GM12878 (cell line): Measurements from ENCODE around the gene CD7. TPM values are rescaled to one million over a fixed set of nuclear protein-coding genes. Genes with fewer than 3 reads are reported as not detected.
A peak's percentile ranks its signal among the peaks of the same experiment; 100 is the strongest.

Source experiments
- ATF7 ChIP-seq: fragments of 450-650 bp; IDR thresholded peaks from 2 replicates; pipeline ENCODE4 v1.6.1; 2016; ENCODE audit warnings: low read depth, mild to moderate bottlenecking
- CBFB ChIP-seq: IDR thresholded peaks from 2 replicates; pipeline ENCODE4 v1.6.1; 2016; ENCODE audit warnings: antibody characterized with exemption, low read depth
- CEBPB ChIP-seq, 2 experiments: fragments of 150-350 bp in 1 of 2; IDR thresholded peaks; 2 replicates each; pipeline ENCODE4 v1.6.1; 2012 to 2014; ENCODE audit warnings: low read depth in 2 of 2, low read length in 2 of 2, borderline replicate concordance in 1 of 2, inconsistent platforms in 1 of 2
- CREM ChIP-seq: IDR thresholded peaks from 2 replicates; pipeline ENCODE4 v1.6.1; 2014; ENCODE audit warnings: antibody characterized with exemption, low read depth
- FOXM1 ChIP-seq: IDR thresholded peaks from 2 replicates; pipeline ENCODE4 v1.6.1; 2012; ENCODE audit warnings: low read depth, mild to moderate bottlenecking, inconsistent platforms, low read length, moderate library complexity
- IRF4 ChIP-seq: IDR thresholded peaks from 2 replicates; pipeline ENCODE4 v1.6.1; 2011; ENCODE audit warnings: low read depth, low read length
- JUNB ChIP-seq: IDR thresholded peaks from 2 replicates; pipeline ENCODE4 v1.6.1; 2016; ENCODE audit warnings: antibody characterized with exemption, mild to moderate bottlenecking
- KDM1A ChIP-seq: fragments of 200-600 bp; sonication (generic); IDR thresholded peaks from 2 replicates; pipeline ENCODE4 v1.6.1; 2016; ENCODE audit warnings: borderline replicate concordance
- MTA3 ChIP-seq: IDR thresholded peaks from 2 replicates; pipeline ENCODE4 v1.6.1; 2012; ENCODE audit warnings: low read length, inconsistent platforms, borderline replicate concordance
- MXI1 ChIP-seq: fragments of 150-350 bp; IDR thresholded peaks from 2 replicates; pipeline ENCODE4 v1.6.1; 2011; ENCODE audit warnings: low read depth, mild to moderate bottlenecking, inconsistent platforms, low read length, improper control_type of control experiment
- NFIC ChIP-seq: IDR thresholded peaks from 2 replicates; pipeline ENCODE4 v1.6.1; 2012; ENCODE audit warnings: low read depth, mild to moderate bottlenecking, inconsistent platforms, low read length, moderate library complexity
- PAX5 ChIP-seq: IDR thresholded peaks from 2 replicates; pipeline ENCODE4 v1.6.1; 2011; ENCODE audit warnings: low read depth, low read length, borderline replicate concordance
- POU2F2 ChIP-seq: IDR thresholded peaks from 3 replicates; pipeline ENCODE4 v1.6.1; 2011; ENCODE audit warnings: low read depth, mild to moderate bottlenecking, low read length, borderline replicate concordance
- RAD51 ChIP-seq: fragments of 450-650 bp; IDR thresholded peaks from 2 replicates; pipeline ENCODE4 v1.6.1; 2016; ENCODE audit warnings: moderate library complexity, mild to moderate bottlenecking, inconsistent platforms
- RFX5 ChIP-seq: IDR thresholded peaks from 2 replicates; pipeline ENCODE4 v1.6.1; 2011; ENCODE audit warnings: low read depth, low read length, improper control_type of control experiment
- SMARCA5 ChIP-seq: fragments of 450-650 bp; IDR thresholded peaks from 2 replicates; pipeline ENCODE4 v1.6.1; 2017; ENCODE audit warnings: mild to moderate bottlenecking
- SRF ChIP-seq, 2 experiments: IDR thresholded peaks; 2 replicates each; pipeline ENCODE4 v1.6.1; 2011; ENCODE audit warnings: low read depth in 2 of 2, low read length in 2 of 2, mild to moderate bottlenecking in 1 of 2, moderate library complexity in 1 of 2
- SUPT20H ChIP-seq: IDR thresholded peaks from 2 replicates; pipeline ENCODE4 v1.6.1; 2011; ENCODE audit warnings: low read depth, mild to moderate bottlenecking, low read length, moderate library complexity, borderline replicate concordance; ENCODE audit not compliant: control insufficient read depth
- ZBTB4 ChIP-seq: fragments of 450-650 bp; formaldehyde crosslinking; IDR thresholded peaks from 2 replicates; pipeline ENCODE4 v1.4.0; 2022; ENCODE audit warnings: mild to moderate bottlenecking, moderate library complexity
- ZNF217 ChIP-seq: fragments of 450-650 bp; IDR thresholded peaks from 2 replicates; pipeline ENCODE4 v1.6.1; 2017; ENCODE audit warnings: antibody characterized with exemption, mild to moderate bottlenecking
- ZNF24 ChIP-seq: fragments of 450-650 bp; IDR thresholded peaks from 2 replicates; pipeline ENCODE4 v1.6.1; 2017; ENCODE audit warnings: antibody characterized with exemption, mild to moderate bottlenecking
- polyA plus RNA-seq, 11 experiments: library from polyadenylated mRNA; depleted of rRNA in 4 of 11; unstranded in 6 of 11; stranded (reverse) in 5 of 11; fragments of >200 nt; fragmentation: Nextera tagmentation in 4 of 11; fragmentation: Illumina TruSeq in 1 of 11; extraction: Ambion mirVana in 4 of 11; extraction: Trizol in 1 of 11; gene quantifications; 1 replicate in 1 of 11; 2 replicates in 10 of 11; pipeline versions ENCODE4 v1.2.1 to v1.2.3, GENCODE V29; 2011 to 2016; ENCODE audit warnings: inconsistent platforms in 2 of 11, missing spikeins in 2 of 11, low read depth in 1 of 11
- total RNA-seq, 4 experiments: library from RNA; depleted of rRNA in 3 of 4; stranded (reverse); fragments of >200 nt in 3 of 4; fragmentation: Illumina TruSeq in 1 of 4; extraction: Trizol in 1 of 4; gene quantifications; 2 replicates each; pipeline versions ENCODE4 v1.2.1 to v1.2.3, GENCODE V29; 2013 to 2021
- TF ChIP-seq, protein P1 (sequence below): IDR thresholded peaks from 2 replicates; pipeline ENCODE4 v1.6.1; 2011; ENCODE audit warnings: low read depth, low read length, improper control_type of control experiment, borderline replicate concordance
- TF ChIP-seq, protein P2 (sequence below): IDR thresholded peaks from 2 replicates; pipeline ENCODE4 v1.6.1; 2011; ENCODE audit warnings: mild to moderate bottlenecking, low read depth, low read length, moderate library complexity; ENCODE audit not compliant: insufficient replicate concordance
- TF ChIP-seq, protein P3 (sequence below): fragments of 450-650 bp; conservative IDR thresholded peaks from 2 replicates; pipeline ENCODE4 v1.6.1; 2017; ENCODE audit warnings: mild to moderate bottlenecking, moderate library complexity

CD7 gene
- total and polyA plus RNA-seq, 10 of the 15 experiments (the other 5 are each of a cell fraction or from before 2014, with no cell fraction given): 0.33 TPM; not detected in 9

- TF ChIP-seq, protein P1, sequence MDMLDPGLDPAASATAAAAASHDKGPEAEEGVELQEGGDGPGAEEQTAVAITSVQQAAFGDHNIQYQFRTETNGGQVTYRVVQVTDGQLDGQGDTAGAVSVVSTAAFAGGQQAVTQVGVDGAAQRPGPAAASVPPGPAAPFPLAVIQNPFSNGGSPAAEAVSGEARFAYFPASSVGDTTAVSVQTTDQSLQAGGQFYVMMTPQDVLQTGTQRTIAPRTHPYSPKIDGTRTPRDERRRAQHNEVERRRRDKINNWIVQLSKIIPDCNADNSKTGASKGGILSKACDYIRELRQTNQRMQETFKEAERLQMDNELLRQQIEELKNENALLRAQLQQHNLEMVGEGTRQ: no peak; the same call in 1 of the 2 replicates
- TF ChIP-seq RFX5 (no peak), JUNB (peak; percentile 40; the same call in 1 of the 2 replicates), PAX5 (peak; percentile 95), NFIC (peak; percentile 35; the same call in 1 of the 2 replicates), CREM (peak; percentile 97), SRF (IDR thresholded peaks at IDR 0.05; ENCODE audit: low read depth in 2 of 2, low read length in 2 of 2) (no peak), POU2F2 (peak; percentile 75; the same call in 1 of the 3 replicates), MXI1 (peak; percentile 88), ZNF24 (0 out of 2 replicates have a peak, but pooled peaks have one; percentile 29), ATF7 (peak; percentile 95), KDM1A (no peak), RAD51 (no peak), SMARCA5 (peak; percentile 37), ZNF217 (no peak; the same call in 1 of the 2 replicates), ZBTB4 (CRISPR knock-in tag) (no peak), CBFB (peak; percentile 74; the same call in 1 of the 2 replicates), FOXM1 (no peak), MTA3 (0 out of 2 replicates have a peak, but pooled peaks have one; percentile 34), IRF4 (0 out of 2 replicates have a peak, but pooled peaks have one; percentile 47), CEBPB (IDR thresholded peaks at IDR 0.05; ENCODE audit: borderline replicate concordance in 1 of 2, low read depth in 2 of 2, low read length in 2 of 2) (no peak), SUPT20H (no peak)
- TF ChIP-seq, protein P2, sequence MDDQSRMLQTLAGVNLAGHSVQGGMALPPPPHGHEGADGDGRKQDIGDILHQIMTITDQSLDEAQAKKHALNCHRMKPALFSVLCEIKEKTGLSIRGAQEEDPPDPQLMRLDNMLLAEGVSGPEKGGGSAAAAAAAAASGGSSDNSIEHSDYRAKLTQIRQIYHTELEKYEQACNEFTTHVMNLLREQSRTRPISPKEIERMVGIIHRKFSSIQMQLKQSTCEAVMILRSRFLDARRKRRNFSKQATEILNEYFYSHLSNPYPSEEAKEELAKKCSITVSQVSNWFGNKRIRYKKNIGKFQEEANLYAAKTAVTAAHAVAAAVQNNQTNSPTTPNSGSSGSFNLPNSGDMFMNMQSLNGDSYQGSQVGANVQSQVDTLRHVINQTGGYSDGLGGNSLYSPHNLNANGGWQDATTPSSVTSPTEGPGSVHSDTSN: no peak
- TF ChIP-seq, protein P3, sequence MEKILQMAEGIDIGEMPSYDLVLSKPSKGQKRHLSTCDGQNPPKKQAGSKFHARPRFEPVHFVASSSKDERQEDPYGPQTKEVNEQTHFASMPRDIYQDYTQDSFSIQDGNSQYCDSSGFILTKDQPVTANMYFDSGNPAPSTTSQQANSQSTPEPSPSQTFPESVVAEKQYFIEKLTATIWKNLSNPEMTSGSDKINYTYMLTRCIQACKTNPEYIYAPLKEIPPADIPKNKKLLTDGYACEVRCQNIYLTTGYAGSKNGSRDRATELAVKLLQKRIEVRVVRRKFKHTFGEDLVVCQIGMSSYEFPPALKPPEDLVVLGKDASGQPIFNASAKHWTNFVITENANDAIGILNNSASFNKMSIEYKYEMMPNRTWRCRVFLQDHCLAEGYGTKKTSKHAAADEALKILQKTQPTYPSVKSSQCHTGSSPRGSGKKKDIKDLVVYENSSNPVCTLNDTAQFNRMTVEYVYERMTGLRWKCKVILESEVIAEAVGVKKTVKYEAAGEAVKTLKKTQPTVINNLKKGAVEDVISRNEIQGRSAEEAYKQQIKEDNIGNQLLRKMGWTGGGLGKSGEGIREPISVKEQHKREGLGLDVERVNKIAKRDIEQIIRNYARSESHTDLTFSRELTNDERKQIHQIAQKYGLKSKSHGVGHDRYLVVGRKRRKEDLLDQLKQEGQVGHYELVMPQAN: peak; percentile 53; the same call in 1 of the 2 replicates
These were observed 19.5 kb downstream of the CD7 start (continued) for GRCh38 chr17:82297714-82298537.
